Transverse colon (tissue), 4 donors: Measurements from ENCODE around the gene ENAH. TPM values are rescaled to one million over a fixed set of nuclear protein-coding genes. Genes with fewer than 3 reads are reported as not detected.

Experiments
- DNase-seq: peaks from one replicate; pipeline ENCODE4 v3.0.0-alpha.2; 2019
- H3K27ac ChIP-seq, 4 donors: fragments of 200-600 bp; sonication (generic); 2 replicates each; pipeline ENCODE4 v1.5.1; 2016 to 2018; ENCODE audit warnings: inconsistent platforms in 4 of 4
- H3K27me3 ChIP-seq: fragments of 200-600 bp; sonication (generic); 2 replicates; pipeline ENCODE4 v1.5.1; 2017; ENCODE audit warnings: inconsistent platforms
- H3K36me3 ChIP-seq, 4 donors: fragments of 200-600 bp; sonication (generic); 2 replicates each; pipeline ENCODE4 v1.5.1; 2017 to 2019; ENCODE audit warnings: inconsistent platforms in 4 of 4
- H3K4me1 ChIP-seq, 4 donors: fragments of 200-600 bp; sonication (generic); 2 replicates each; pipeline ENCODE4 v1.5.1; 2017 to 2020; ENCODE audit warnings: inconsistent platforms in 4 of 4
- H3K4me3 ChIP-seq, 4 donors: fragments of 200-600 bp; sonication (generic); 1 replicate in 1 of 4; 2 replicates in 3 of 4; pipeline versions ENCODE4 v1.5.1 to v1.6.1; 2017 to 2019; ENCODE audit warnings: inconsistent platforms in 4 of 4
- H3K9me3 ChIP-seq, 2 donors: fragments of 200-600 bp; sonication (generic); 2 replicates each; pipeline ENCODE4 v1.5.1; 2017 to 2019; ENCODE audit warnings: inconsistent platforms in 2 of 2
- EP300 ChIP-seq: sonication (generic); formaldehyde crosslinking; IDR thresholded peaks from one replicate; pipeline ENCODE4 v1.6.1; 2017; ENCODE audit warnings: antibody characterized with exemption, low read depth
- POLR2A ChIP-seq: fragments of 450-650 bp; IDR thresholded peaks from one replicate; pipeline ENCODE4 v1.6.1; 2016; ENCODE audit warnings: antibody characterized with exemption, mild to moderate bottlenecking, moderate library complexity
- POLR2AphosphoS5 ChIP-seq, 3 donors: sonication (generic); formaldehyde crosslinking; IDR thresholded peaks; one replicate each; pipeline ENCODE4 v1.6.1; 2016; ENCODE audit warnings: antibody characterized with exemption in 3 of 3
- WGBS, 2 donors: methylation state at CpG; one replicate each; pipeline ENCODE4 v1.1.5; 2018; ENCODE audit warnings: low coverage in 1 of 2; 5-methylcytosine and 5-hydroxymethylcytosine counted together
- in situ Hi-C, 4 donors: fragments of 200-750 bp; cut with MboI; loops; one replicate each; pipeline versions ENCODE4 v1.15.0 to v1.15.1; 2017; ENCODE audit warnings: low sequenced_read_pairs in 3 of 4, low pct_ligation_motif_present in 1 of 4, low pct_unique_long_range_greater_than_20kb in 1 of 4
- intact Hi-C: fragments of 100-400 bp; cut with DNase I; formaldehyde crosslinking; loops from one replicate; pipeline ENCODE4 v1.15.1; 2023; ENCODE audit warnings: low total_unique reads
- total RNA-seq, 4 donors: library from RNA; depleted of rRNA; stranded (reverse); fragments of >200 nt; gene quantifications; one replicate each; pipeline ENCODE4 v1.1.0, GENCODE V29; 2016
- TF ChIP-seq, protein P1 (sequence below), 5 experiments: fragments of 200-600 bp in 3 of 5; fragments of 450-650 bp in 2 of 5; sonication (generic) in 3 of 5; IDR thresholded peaks; 1 replicate in 2 of 5; 2 replicates in 3 of 5; pipeline ENCODE4 v1.5.1; 2016 to 2017; ENCODE audit warnings: antibody characterized with exemption in 5 of 5, inconsistent platforms in 3 of 5, mild to moderate bottlenecking in 2 of 5, moderate library complexity in 1 of 5

The ENAH gene
- total RNA-seq, 4 donors from 2014 or later = 14.7 to 140 (median 33.9) TPM

DNA sequence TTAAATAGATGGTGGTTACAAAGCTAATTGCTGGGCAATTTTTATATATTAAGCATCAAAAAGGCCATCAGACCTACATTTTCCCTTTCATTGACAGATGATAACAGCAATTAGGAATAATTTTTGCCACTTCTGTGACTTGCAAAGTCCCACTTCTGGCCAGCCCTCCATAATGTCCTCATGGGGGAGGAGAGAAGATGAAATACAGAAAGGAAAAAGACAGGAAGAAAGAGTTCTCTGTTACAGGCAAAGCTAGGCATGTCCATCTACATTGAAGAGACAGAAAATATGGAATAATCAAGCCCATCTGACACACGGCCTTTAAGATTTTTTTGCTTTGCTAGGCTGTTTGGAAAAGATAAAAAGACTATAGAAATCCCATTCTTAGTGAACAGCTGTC, 108.0 kb downstream of the ENAH start:
- no peaks in the 10 kb centered on the region for H3K27me3 ChIP-seq
- intact Hi-C loops (no loop called here), in situ Hi-C loops (no loop called here)
- H3K36me3 ChIP-seq = no peaks in the 10 kb centered on the region
- peaks cover 0 to 18% (median 5%) of the 10 kb centered on the region in 4 donors for H3K4me1 ChIP-seq
- H3K27ac ChIP-seq = peak overlapping the region in 2 of 4 donors; percentile 19 to 31
- no peak overlapping the region for H3K4me3 ChIP-seq
- TF ChIP-seq, protein P1, sequence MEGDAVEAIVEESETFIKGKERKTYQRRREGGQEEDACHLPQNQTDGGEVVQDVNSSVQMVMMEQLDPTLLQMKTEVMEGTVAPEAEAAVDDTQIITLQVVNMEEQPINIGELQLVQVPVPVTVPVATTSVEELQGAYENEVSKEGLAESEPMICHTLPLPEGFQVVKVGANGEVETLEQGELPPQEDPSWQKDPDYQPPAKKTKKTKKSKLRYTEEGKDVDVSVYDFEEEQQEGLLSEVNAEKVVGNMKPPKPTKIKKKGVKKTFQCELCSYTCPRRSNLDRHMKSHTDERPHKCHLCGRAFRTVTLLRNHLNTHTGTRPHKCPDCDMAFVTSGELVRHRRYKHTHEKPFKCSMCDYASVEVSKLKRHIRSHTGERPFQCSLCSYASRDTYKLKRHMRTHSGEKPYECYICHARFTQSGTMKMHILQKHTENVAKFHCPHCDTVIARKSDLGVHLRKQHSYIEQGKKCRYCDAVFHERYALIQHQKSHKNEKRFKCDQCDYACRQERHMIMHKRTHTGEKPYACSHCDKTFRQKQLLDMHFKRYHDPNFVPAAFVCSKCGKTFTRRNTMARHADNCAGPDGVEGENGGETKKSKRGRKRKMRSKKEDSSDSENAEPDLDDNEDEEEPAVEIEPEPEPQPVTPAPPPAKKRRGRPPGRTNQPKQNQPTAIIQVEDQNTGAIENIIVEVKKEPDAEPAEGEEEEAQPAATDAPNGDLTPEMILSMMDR (IDR thresholded peaks at IDR 0.05) = no peak
- TF ChIP-seq POLR2A (no peak), EP300 (no peak), POLR2AphosphoS5 (IDR thresholded peaks at IDR 0.05) (no peak)
- no peaks in the 10 kb centered on the region for H3K9me3 ChIP-seq
- WGBS, 2 donors = 75 to 79% methylated on average over 1 of the region's 1 CpG
- no peak for DNase-seq

DNA sequence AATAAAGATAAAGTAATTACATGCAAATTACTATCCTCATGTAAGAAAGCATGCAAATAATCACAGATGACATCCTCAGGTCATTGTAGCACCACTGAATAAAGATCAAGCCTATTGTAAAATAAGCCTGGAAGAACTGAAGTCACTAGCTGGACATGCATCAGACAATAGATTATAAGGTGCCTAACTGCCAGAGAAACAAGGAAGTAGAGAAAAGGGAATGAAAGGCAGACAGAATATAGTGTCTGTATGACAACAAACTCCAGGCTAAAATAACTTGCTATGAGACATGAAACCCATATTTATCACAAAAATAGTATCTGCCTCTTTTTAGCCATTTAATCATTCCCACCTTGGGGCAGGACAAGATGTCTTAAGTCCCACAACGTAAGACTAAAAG, 108.7 kb downstream of the ENAH start:
- Histone ChIP-seq H3K27me3 (no peaks in the 10 kb centered on the region), H3K4me3 (no peak overlapping the region), H3K36me3 (no peaks in the 10 kb centered on the region), H3K4me1 (peaks cover 0 to 18% (median 5%) of the 10 kb centered on the region in 4 donors), H3K27ac (peak overlapping the region in 2 of 4 donors; percentile 19 to 31), H3K9me3 (no peaks in the 10 kb centered on the region)
- 67 to 71% methylated on average over 1 of the region's 1 CpG for WGBS, 2 donors
- in situ Hi-C loops = no loop called here
- TF ChIP-seq EP300 = no peak
- TF ChIP-seq, protein P1 (IDR thresholded peaks at IDR 0.05) = no peak
- TF ChIP-seq POLR2AphosphoS5 (IDR thresholded peaks at IDR 0.05) = no peak
- TF ChIP-seq POLR2A = no peak
- intact Hi-C loops = no loop called here
- no peak for DNase-seq

DNA sequence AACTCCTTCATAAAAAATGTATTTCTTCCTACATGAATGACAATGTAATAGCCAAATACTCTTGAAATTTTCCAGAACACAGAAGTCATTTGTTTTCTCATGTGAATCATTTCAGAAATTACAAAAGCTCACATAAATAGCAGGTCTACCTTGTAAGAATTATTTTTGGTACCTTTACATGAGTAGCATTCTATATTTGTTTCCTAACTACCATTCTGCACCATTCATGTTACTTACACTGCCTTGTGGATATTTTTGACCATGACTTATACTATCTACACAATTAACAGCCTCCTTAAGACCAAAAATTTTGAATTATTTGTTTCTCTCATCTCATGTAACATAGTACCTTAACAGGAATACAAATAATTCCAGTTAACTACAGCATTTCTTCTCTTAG, 109.6 kb downstream of the ENAH start:
- H3K27ac ChIP-seq = peak overlapping the region in 1 of 4 donors; percentile 31
- H3K27me3 ChIP-seq = no peaks in the 10 kb centered on the region
- in situ Hi-C loops (no loop called here), intact Hi-C loops (no loop called here)
- TF ChIP-seq POLR2A = no peak
- peaks cover 0 to 18% (median 5%) of the 10 kb centered on the region in 4 donors for H3K4me1 ChIP-seq
- H3K4me3 ChIP-seq = no peak overlapping the region
- no peaks in the 10 kb centered on the region for H3K9me3 ChIP-seq
- H3K36me3 ChIP-seq = no peaks in the 10 kb centered on the region
- DNase-seq = no peak

DNA sequence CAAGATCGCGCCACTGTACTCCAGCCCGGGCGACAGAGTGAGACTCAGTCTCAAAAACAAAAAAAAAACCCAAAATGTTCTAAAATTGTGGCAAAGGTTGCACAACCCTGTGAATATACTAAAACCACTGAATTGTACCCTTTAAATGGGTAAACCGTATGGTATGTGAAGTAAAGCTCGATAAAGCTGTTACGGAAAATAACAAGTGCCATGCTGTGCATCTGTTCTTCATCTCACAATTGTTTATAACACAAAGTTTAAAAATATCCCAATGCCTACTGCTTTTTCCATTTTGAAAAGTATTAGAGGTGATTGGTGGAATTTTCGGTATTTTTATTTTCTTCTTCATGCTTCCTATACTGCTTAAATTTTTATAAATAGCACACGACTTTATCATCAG, 111.5 kb downstream of the ENAH start:
- Histone ChIP-seq H3K9me3 (no peaks in the 10 kb centered on the region), H3K27me3 (no peaks in the 10 kb centered on the region), H3K4me3 (no peak overlapping the region), H3K36me3 (no peaks in the 10 kb centered on the region), H3K27ac (peak overlapping the region in 1 of 4 donors; percentile 9), H3K4me1 (peaks cover 0 to 18% (median 5%) of the 10 kb centered on the region in 4 donors)
- peak in 1 of 3 donors; percentile 42 for TF ChIP-seq POLR2AphosphoS5 (IDR thresholded peaks at IDR 0.05)
- TF ChIP-seq EP300 = no peak
- no peak for TF ChIP-seq POLR2A
- TF ChIP-seq, protein P1 (IDR thresholded peaks at IDR 0.05) = no peak
- no peak for DNase-seq
- 84% methylated on average over 7 to 9 of the region's 9 CpGs for WGBS, 2 donors
- in situ Hi-C loops = no loop called here
- intact Hi-C loops = no loop called here

DNA sequence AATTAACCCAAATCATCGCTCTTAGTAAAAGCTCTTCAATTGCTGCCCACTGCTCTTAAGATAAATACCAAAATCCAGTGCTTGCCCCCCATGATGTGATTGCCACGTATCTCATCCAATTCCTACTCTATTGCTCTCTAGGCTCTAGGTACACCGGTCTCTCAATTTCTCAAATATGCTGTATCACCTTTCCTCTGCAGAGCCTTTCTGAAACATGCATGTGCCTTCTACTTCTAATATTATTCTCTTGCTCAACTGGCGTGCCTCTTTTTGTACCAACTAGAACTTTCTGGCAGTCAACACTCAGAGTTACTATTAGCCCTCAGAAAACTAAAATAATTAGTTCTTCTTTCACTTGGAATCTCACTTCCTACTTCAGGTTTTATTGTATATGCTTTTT, 113.3 kb downstream of the ENAH start:
- H3K36me3 ChIP-seq = no peaks in the 10 kb centered on the region
- no peak overlapping the region for H3K4me3 ChIP-seq
- TF ChIP-seq, protein P1 (IDR thresholded peaks at IDR 0.05) = no peak
- TF ChIP-seq POLR2A = no peak
- no peaks in the 10 kb centered on the region for H3K27me3 ChIP-seq
- intact Hi-C loops = no loop called here
- H3K9me3 ChIP-seq = no peaks in the 10 kb centered on the region
- DNase-seq = no peak
- in situ Hi-C loops = no loop called here
- 73 to 84% methylated on average over 4 of the region's 4 CpGs for WGBS, 2 donors
- H3K27ac ChIP-seq = no peak overlapping the region
- H3K4me1 ChIP-seq = peaks cover 0 to 12% (median 3%) of the 10 kb centered on the region in 4 donors
